ENCODE measurements around the gene CHD2. TPM values are rescaled to one million over a fixed set of nuclear protein-coding genes. Genes with fewer than 3 reads are reported as not detected.

CHD2 gene
- total RNA-seq, 1 donor from 2014 or later, result 59.7 TPM

- Mint-ChIP-seq H3K27ac (ENCODE audit: unreplicated experiment) (peak overlapping the region; percentile 99), H3K4me1 (ENCODE audit: low read depth) (peaks cover 47% of the 10 kb centered on the region), H3K36me3 (ENCODE audit: low read depth) (peaks cover 33% of the 10 kb centered on the region), H3K4me3 (ENCODE audit: unreplicated experiment) (peak overlapping the region; percentile 89), H3K27me3 (ENCODE audit: low read depth) (no peaks in the 10 kb centered on the region), H3K9me3 (ENCODE audit: low read depth) (no peaks in the 10 kb centered on the region)
- no peak for TF ChIP-seq CTCF (IDR thresholded peaks at IDR 0.05)
- DNase-seq (ENCODE audit: low spot score), result no peak
Observed at GRCh38 chr15:92886042-92886537, 14.0 kb upstream of the CHD2 start.

GRCh38 chr15:92886815-92887214 lies 13.3 kb upstream of the CHD2 start:
- TF ChIP-seq CTCF (IDR thresholded peaks at IDR 0.05), result no peak

GRCh38 chr15:92887869-92888268 lies 12.3 kb upstream of the CHD2 start:
- H3K4me3 Mint-ChIP-seq (ENCODE audit: unreplicated experiment), result no peak overlapping the region

More at GRCh38 chr15:92886815-92887214, 13.3 kb upstream of the CHD2 start:
- H3K27ac Mint-ChIP-seq (ENCODE audit: unreplicated experiment), result peak overlapping the region; percentile 99
- no peaks in the 10 kb centered on the region for H3K9me3 Mint-ChIP-seq (ENCODE audit: low read depth)
- peaks cover 44% of the 10 kb centered on the region for H3K4me1 Mint-ChIP-seq (ENCODE audit: low read depth)
- no peaks in the 10 kb centered on the region for H3K27me3 Mint-ChIP-seq (ENCODE audit: low read depth)
- DNase-seq (ENCODE audit: low spot score), result no peak
- peak overlapping the region; percentile 89 for H3K4me3 Mint-ChIP-seq (ENCODE audit: unreplicated experiment)
- peaks cover 37% of the 10 kb centered on the region for H3K36me3 Mint-ChIP-seq (ENCODE audit: low read depth)

GRCh38 chr15:92889390-92890107 lies 10.6 kb upstream of the CHD2 start:
- peak overlapping the region; percentile 70 for H3K27ac Mint-ChIP-seq (ENCODE audit: unreplicated experiment)
- H3K9me3 Mint-ChIP-seq (ENCODE audit: low read depth), result no peaks in the 10 kb centered on the region
- no peak for DNase-seq (ENCODE audit: low spot score)
- no peak for TF ChIP-seq CTCF (IDR thresholded peaks at IDR 0.05)
- H3K36me3 Mint-ChIP-seq (ENCODE audit: low read depth), result peaks cover 45% of the 10 kb centered on the region
- H3K4me1 Mint-ChIP-seq (ENCODE audit: low read depth), result peaks cover 40% of the 10 kb centered on the region
- H3K4me3 Mint-ChIP-seq (ENCODE audit: unreplicated experiment), result no peak overlapping the region
- H3K27me3 Mint-ChIP-seq (ENCODE audit: low read depth), result no peaks in the 10 kb centered on the region

More at GRCh38 chr15:92887869-92888268, 12.3 kb upstream of the CHD2 start:
- peaks cover 40% of the 10 kb centered on the region for H3K4me1 Mint-ChIP-seq (ENCODE audit: low read depth)
- no peak for TF ChIP-seq CTCF (IDR thresholded peaks at IDR 0.05)
- H3K27me3 Mint-ChIP-seq (ENCODE audit: low read depth), result no peaks in the 10 kb centered on the region
- no peaks in the 10 kb centered on the region for H3K9me3 Mint-ChIP-seq (ENCODE audit: low read depth)
- H3K36me3 Mint-ChIP-seq (ENCODE audit: low read depth), result peaks cover 41% of the 10 kb centered on the region
- peak overlapping the region; percentile 88 for H3K27ac Mint-ChIP-seq (ENCODE audit: unreplicated experiment)
- no peak for DNase-seq (ENCODE audit: low spot score)

GRCh38 chr15:92891533-92892200 lies 8.5 kb upstream of the CHD2 start:
- Mint-ChIP-seq H3K9me3 (ENCODE audit: low read depth) (no peaks in the 10 kb centered on the region), H3K4me3 (ENCODE audit: unreplicated experiment) (no peak overlapping the region), H3K27ac (ENCODE audit: unreplicated experiment) (peak overlapping the region; percentile 49), H3K4me1 (ENCODE audit: low read depth) (peaks cover 43% of the 10 kb centered on the region), H3K36me3 (ENCODE audit: low read depth) (peaks cover 45% of the 10 kb centered on the region), H3K27me3 (ENCODE audit: low read depth) (no peaks in the 10 kb centered on the region)
- DNase-seq (ENCODE audit: low spot score), result no peak
- TF ChIP-seq CTCF (IDR thresholded peaks at IDR 0.05), result no peak
